ENCODE results near the gene ITGAL.

DNA sequence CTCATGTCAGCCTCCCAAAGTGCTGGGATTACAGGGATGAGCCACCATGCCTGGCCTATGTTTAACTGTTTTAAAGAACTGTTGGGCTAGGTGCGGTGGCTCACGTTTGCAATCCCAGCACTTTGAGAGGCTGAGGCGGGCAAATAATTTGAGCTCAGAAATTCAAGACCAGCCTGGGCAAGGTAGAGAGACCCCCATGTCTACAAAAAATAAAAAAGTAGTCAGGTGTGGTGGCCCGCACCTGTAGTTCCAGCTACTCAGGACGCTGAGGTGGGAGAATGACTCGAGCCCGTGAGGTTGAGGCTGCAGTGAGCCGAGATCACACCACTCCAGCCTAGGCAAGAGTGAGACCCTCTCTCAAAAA lies 1.9 kb upstream of the ITGAL start:
- no peak for TF ChIP-seq TAF1 (IDR thresholded peaks at IDR 0.05; ENCODE audit: borderline replicate concordance, low read depth, low read length)
- TF ChIP-seq POLR2A (IDR thresholded peaks at IDR 0.05; ENCODE audit: low read depth, low read length), result no peak
